Cardiac muscle cell (in vitro differentiated cells and primary cell): ENCODE measurements around the gene TLK2. TPM values are rescaled to one million over a fixed set of nuclear protein-coding genes. Genes with fewer than 3 reads are reported as not detected.

Source experiments
- DNase-seq, 2 donors: peaks; one replicate each; pipeline versions ENCODE4 v3.0.0 to v3.0.0-alpha.2; 2010 to 2017; ENCODE audit warnings: low read depth in 1 of 2, low spot score in 1 of 2
- H3K27ac ChIP-seq: fragments of 200-600 bp; sonication (generic); 2 replicates; pipeline ENCODE4 v1.5.1; 2016
- H3K27me3 ChIP-seq: fragments of 200-600 bp; sonication (generic); 2 replicates; pipeline ENCODE4 v1.6.0; 2016; ENCODE audit warnings: control low read depth
- H3K36me3 ChIP-seq: fragments of 200-600 bp; sonication (generic); 2 replicates; pipeline ENCODE4 v1.5.1; 2016; ENCODE audit warnings: control low read depth
- H3K4me1 ChIP-seq: fragments of 200-600 bp; sonication (generic); 2 replicates; pipeline ENCODE4 v1.8.1; 2017; ENCODE audit warnings: low read depth, mild to moderate bottlenecking, mixed run types
- H3K4me3 ChIP-seq: fragments of 200-600 bp; sonication (generic); 2 replicates; pipeline ENCODE4 v1.5.1; 2016; ENCODE audit warnings: mild to moderate bottlenecking
- H3K9me3 ChIP-seq: fragments of 200-600 bp; sonication (generic); 2 replicates; pipeline ENCODE4 v1.5.1; 2017; ENCODE audit warnings: low read depth, mild to moderate bottlenecking, control low read depth
- polyA plus RNA-seq: library from polyadenylated mRNA; unstranded; fragments of >200 nt; fragmentation: Nextera tagmentation; extraction: Ambion mirVana; gene quantifications from 2 replicates; pipeline ENCODE4 v1.2.1, GENCODE V29; 2016
- total RNA-seq: library from RNA; depleted of rRNA; stranded (reverse); fragments of >200 nt; gene quantifications from 2 replicates; pipeline ENCODE4 v1.2.3, GENCODE V29; 2016
- TF ChIP-seq, protein P1 (sequence below): IDR thresholded peaks from 2 replicates; pipeline ENCODE4 v1.5.1; 2012; ENCODE audit warnings: low read depth, mild to moderate bottlenecking, low read length

TLK2 gene
- total and polyA plus RNA-seq, 2 experiments from 2014 or later: 36.8 to 43.1 TPM

DNA sequence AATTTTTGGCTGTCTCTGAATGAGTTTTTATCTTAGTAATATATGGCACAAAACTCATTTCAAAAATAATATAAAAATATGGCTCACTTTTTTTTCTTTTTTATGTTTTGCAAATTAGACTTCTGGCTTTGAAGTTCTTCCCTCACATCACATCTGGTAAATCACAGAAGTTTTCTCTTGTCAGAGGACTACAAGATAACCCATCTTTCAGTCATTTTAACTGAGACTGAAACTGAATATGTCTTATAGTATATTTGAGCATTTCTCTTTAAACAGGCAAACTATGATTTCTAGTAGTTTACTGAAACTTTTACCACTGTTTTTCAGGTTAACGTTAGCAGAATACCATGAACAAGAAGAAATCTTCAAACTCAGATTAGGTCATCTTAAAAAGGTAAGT lies 97.8 kb downstream of the TLK2 start:
- Histone ChIP-seq H3K27me3 (no peaks in the 10 kb centered on the region), H3K9me3 (no peaks in the 10 kb centered on the region), H3K4me1 (no peaks in the 10 kb centered on the region), H3K36me3 (peaks cover 59% of the 10 kb centered on the region), H3K4me3 (no peak overlapping the region), H3K27ac (no peak overlapping the region)
- TF ChIP-seq, protein P1, sequence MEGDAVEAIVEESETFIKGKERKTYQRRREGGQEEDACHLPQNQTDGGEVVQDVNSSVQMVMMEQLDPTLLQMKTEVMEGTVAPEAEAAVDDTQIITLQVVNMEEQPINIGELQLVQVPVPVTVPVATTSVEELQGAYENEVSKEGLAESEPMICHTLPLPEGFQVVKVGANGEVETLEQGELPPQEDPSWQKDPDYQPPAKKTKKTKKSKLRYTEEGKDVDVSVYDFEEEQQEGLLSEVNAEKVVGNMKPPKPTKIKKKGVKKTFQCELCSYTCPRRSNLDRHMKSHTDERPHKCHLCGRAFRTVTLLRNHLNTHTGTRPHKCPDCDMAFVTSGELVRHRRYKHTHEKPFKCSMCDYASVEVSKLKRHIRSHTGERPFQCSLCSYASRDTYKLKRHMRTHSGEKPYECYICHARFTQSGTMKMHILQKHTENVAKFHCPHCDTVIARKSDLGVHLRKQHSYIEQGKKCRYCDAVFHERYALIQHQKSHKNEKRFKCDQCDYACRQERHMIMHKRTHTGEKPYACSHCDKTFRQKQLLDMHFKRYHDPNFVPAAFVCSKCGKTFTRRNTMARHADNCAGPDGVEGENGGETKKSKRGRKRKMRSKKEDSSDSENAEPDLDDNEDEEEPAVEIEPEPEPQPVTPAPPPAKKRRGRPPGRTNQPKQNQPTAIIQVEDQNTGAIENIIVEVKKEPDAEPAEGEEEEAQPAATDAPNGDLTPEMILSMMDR: no peak
- DNase-seq: no peak

DNA sequence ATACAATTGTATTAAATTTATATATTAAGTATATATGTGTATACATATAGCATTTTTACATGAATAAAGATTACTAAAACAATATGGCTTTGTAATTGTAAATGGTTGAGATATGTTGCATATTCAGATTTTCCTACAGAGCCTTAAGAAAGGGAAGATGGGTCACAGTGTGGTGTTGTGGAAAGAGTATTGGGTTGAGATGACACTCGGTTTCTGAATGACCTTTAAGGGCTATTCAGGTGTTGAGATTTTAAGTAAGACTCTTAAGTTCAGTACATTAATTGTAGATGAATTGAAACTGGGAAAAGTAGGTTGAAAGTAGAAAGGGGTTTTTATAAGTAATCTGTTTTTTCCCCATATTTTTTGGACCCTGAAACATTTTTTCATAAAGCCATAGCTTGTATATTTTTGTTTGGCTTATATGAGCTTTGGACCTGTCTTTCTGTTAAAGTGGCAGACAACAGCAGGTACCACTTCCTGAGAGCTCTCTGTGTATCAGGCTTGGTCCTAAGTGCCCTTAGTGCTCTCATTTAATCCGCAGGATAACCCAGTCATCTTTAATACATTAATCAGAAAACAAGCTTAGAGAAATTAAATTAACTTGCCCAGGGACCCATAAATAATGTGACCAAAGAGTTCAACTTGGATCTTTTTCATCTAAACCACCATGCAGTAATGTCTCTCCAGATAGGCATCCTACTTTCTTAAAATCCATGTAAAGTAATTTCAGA lies 100.3 kb downstream of the TLK2 start:
- no peak for DNase-seq
- Histone ChIP-seq H3K27me3 (no peaks in the 10 kb centered on the region), H3K27ac (no peak overlapping the region), H3K36me3 (peaks cover 58% of the 10 kb centered on the region), H3K4me3 (no peak overlapping the region), H3K9me3 (no peaks in the 10 kb centered on the region), H3K4me1 (no peaks in the 10 kb centered on the region)
- TF ChIP-seq, protein P1: no peak

DNA sequence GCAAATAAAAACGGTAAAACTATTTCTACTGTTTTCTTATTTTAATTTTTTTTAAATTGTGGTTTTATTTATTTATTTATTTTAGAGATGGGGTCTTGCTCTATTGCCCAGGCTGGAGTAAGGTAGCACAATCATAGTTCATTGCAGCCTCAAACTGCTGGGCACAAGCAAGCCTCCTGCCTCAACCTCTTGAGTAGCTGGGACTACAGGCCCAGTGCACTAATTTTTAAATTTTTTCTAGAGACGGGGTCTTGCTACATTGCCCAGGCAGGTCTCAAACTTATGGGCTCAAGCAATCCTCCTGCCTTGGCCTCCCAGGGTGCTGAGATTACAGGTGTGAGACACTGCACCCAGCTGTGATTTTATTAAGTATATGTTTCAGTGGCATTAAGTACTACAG lies 102.3 kb downstream of the TLK2 start:
- H3K27ac ChIP-seq: no peak overlapping the region
- TF ChIP-seq, protein P1: no peak
- H3K4me3 ChIP-seq: no peak overlapping the region
- H3K4me1 ChIP-seq: peaks cover 18% of the 10 kb centered on the region
- peaks cover 41% of the 10 kb centered on the region for H3K36me3 ChIP-seq
- no peaks in the 10 kb centered on the region for H3K9me3 ChIP-seq
- no peaks in the 10 kb centered on the region for H3K27me3 ChIP-seq
- DNase-seq: no peak

DNA sequence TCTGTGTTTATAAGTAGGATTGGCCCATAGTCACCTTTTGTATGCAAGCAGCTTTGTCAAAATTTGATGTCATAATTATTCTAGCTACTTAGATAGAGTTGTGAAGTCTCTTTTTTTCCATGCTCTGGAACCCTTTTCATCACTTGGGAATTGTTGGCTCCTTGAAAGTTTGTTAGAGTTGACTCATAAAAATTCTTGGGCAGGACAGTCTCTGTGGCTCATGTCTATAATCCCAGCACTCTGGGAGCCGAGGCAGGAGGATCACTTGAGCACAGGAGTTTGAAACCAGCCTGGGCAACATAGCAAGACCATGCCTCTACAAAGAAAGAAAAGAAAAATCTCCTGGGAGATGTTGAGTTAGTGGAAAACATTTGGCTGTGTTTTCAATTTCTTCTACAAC lies 103.1 kb downstream of the TLK2 start:
- TF ChIP-seq, protein P1: no peak
- Histone ChIP-seq H3K4me3 (no peak overlapping the region), H3K27me3 (no peaks in the 10 kb centered on the region), H3K27ac (no peak overlapping the region), H3K9me3 (no peaks in the 10 kb centered on the region), H3K36me3 (peaks cover 36% of the 10 kb centered on the region), H3K4me1 (peaks cover 20% of the 10 kb centered on the region)
- no peak for DNase-seq

DNA sequence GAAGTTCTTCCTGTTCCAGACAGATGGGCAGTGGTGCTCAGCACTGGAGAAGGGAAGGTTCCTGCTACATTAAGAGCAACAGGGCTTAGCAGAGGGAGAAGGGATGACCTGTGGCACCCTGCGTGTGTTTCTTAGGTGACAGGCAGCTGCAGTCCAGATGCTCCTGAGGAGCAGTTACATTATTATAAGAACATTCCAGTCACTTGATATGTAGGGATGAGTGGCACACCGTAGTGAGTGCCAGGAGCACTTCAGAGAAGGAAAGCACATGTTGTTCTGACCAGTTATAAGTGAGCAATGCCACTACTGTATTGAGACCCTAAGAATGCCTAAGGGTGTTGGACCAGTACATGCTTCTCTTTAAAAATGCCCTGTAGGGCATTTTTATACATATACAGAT lies 108.9 kb downstream of the TLK2 start:
- Histone ChIP-seq H3K9me3 (no peaks in the 10 kb centered on the region), H3K27ac (peak overlapping the region; percentile 91), H3K36me3 (peaks cover 14% of the 10 kb centered on the region), H3K27me3 (no peaks in the 10 kb centered on the region), H3K4me3 (no peak overlapping the region), H3K4me1 (peaks cover 20% of the 10 kb centered on the region)
- DNase-seq: no peak
- TF ChIP-seq, protein P1: no peak
